K562 (cell line): ENCODE data around the gene CCDC78. TPM values are rescaled to one million over a fixed set of nuclear protein-coding genes. Genes with fewer than 3 reads are reported as not detected.

ENCODE experiments used
- CEBPG ChIP-seq, 3 experiments: fragments of 200-800 bp in 1 of 3; sonication (Bioruptor generic) in 1 of 3; sonication (generic) in 1 of 3; formaldehyde crosslinking in 1 of 3; IDR thresholded peaks in 2 of 3; conservative IDR thresholded peaks in 1 of 3; 2 replicates each; pipeline versions ENCODE4 v1.6.1 to v1.8.0; 2016 to 2022; ENCODE audit warnings: missing compliant biosample characterization in 2 of 3, missing genetic modification characterization in 2 of 3, mild to moderate bottlenecking in 1 of 3, missing genetic modification reagents in 1 of 3
- FOXA1 ChIP-seq: fragments of 450-650 bp; IDR thresholded peaks from 2 replicates; pipeline ENCODE4 v1.6.1; 2016; ENCODE audit warnings: mild to moderate bottlenecking, borderline replicate concordance
- HNRNPH1 ChIP-seq: fragments of 200-400 bp; formaldehyde crosslinking; optimal IDR thresholded peaks from 2 replicates; pipeline ENCODE3; 2017; ENCODE audit warnings: low read depth, mild to moderate bottlenecking, low read length, moderate library complexity
- MYNN ChIP-seq, 2 experiments: sonication (generic); formaldehyde crosslinking in 1 of 2; IDR thresholded peaks; 2 replicates each; pipeline versions ENCODE4 v1.5.0 to v1.6.1; 2016 to 2020; ENCODE audit warnings: antibody characterized with exemption in 1 of 2, missing genetic modification reagents in 1 of 2
- NFIC ChIP-seq: fragments of 450-650 bp; IDR thresholded peaks from 2 replicates; pipeline ENCODE4 v1.6.1; 2017; ENCODE audit warnings: mild to moderate bottlenecking, inconsistent platforms
- POLR2G ChIP-seq: fragments of 200-400 bp; formaldehyde crosslinking; IDR thresholded peaks from 2 replicates; pipeline ENCODE4 v1.6.1; 2017; ENCODE audit warnings: low read depth, mild to moderate bottlenecking, antibody characterized with exemption, low read length, moderate library complexity
- POU5F1 ChIP-seq: fragments of 150-350 bp; IDR thresholded peaks from 2 replicates; pipeline ENCODE4 v1.6.1; 2014; ENCODE audit warnings: borderline replicate concordance, low read length, low read depth, mild to moderate bottlenecking; ENCODE audit not compliant: partially characterized antibody
- PRPF4 ChIP-seq: fragments of 200-400 bp; formaldehyde crosslinking; IDR thresholded peaks from one replicate; pipeline ENCODE4 v1.6.1; 2017; ENCODE audit warnings: low read length, low read depth, mild to moderate bottlenecking; ENCODE audit not compliant: insufficient read depth, poor library complexity, severe bottlenecking
- RBFOX2 ChIP-seq: fragments of 200-400 bp; formaldehyde crosslinking; IDR thresholded peaks from 2 replicates; pipeline ENCODE4 v1.6.1; 2017; ENCODE audit warnings: low read depth, mild to moderate bottlenecking, low read length, moderate library complexity
- ZBTB2 ChIP-seq: fragments of 450-650 bp; IDR thresholded peaks from 2 replicates; pipeline ENCODE4 v1.6.1; 2016; ENCODE audit warnings: antibody characterized with exemption
- ZBTB7A ChIP-seq: IDR thresholded peaks from 2 replicates; pipeline ENCODE4 v1.6.1; 2011; ENCODE audit warnings: low read depth, mild to moderate bottlenecking, low read length, moderate library complexity, borderline replicate concordance; ENCODE audit not compliant: control insufficient read depth
- ZNF785 ChIP-seq: fragments of 250-450 bp; sonication (Bioruptor Pico); IDR thresholded peaks from 2 replicates; pipeline ENCODE4 v1.4.0; 2020; ENCODE audit warnings: mild to moderate bottlenecking
- ZSCAN32 ChIP-seq: fragments of 450-650 bp; formaldehyde crosslinking; IDR thresholded peaks from 2 replicates; pipeline ENCODE4 v1.4.0; 2020; ENCODE audit warnings: mild to moderate bottlenecking, moderate library complexity
- polyA plus RNA-seq, 8 experiments: library from polyadenylated mRNA; depleted of rRNA in 4 of 8; stranded (reverse) in 5 of 8; unstranded in 3 of 8; fragments of >200 nt; fragmentation: Nextera tagmentation in 2 of 8; fragmentation: Illumina TruSeq in 1 of 8; extraction: Ambion mirVana in 2 of 8; extraction: Trizol in 1 of 8; gene quantifications; 2 replicates each; pipeline versions ENCODE4 v1.2.1 to v1.2.3, GENCODE V29; 2011 to 2014; ENCODE audit warnings: inconsistent platforms in 1 of 8, missing spikeins in 1 of 8
- total RNA-seq, 7 experiments: library from RNA; depleted of rRNA in 6 of 7; stranded (reverse); fragments of >200 nt in 6 of 7; fragmentation: Illumina TruSeq in 2 of 7; extraction: Trizol in 2 of 7; gene quantifications; 2 replicates each; pipeline versions ENCODE4 v1.2.1 to v1.2.3, GENCODE V29; 2011 to 2021; ENCODE audit warnings: low replicate concordance in 1 of 7
- TF ChIP-seq, protein P1 (sequence below): fragments of 250-450 bp; sonication (Bioruptor Pico); IDR thresholded peaks from 2 replicates; pipeline ENCODE4 v1.8.0; 2022; ENCODE audit warnings: inconsistent platforms
- TF ChIP-seq, protein P2 (sequence below): fragments of 450-650 bp; formaldehyde crosslinking; IDR thresholded peaks from 2 replicates; pipeline ENCODE4 v1.4.0; 2020; ENCODE audit warnings: mild to moderate bottlenecking

CCDC78 gene
- total and polyA plus RNA-seq, 9 of the 15 experiments (the other 6 are each of a cell fraction or from before 2014, with no cell fraction given), result 0.24 to 17.7 (median 2.9) TPM

GRCh38 chr16:716200-716568, 10.1 kb downstream of the CCDC78 start (continued):
- no peak for TF ChIP-seq ZSCAN32 (CRISPR knock-in tag)
- TF ChIP-seq ZBTB2, result no peak
- no peak for TF ChIP-seq POLR2G
- peak; percentile 79; the same call in 1 of the 2 replicates for TF ChIP-seq MYNN (IDR thresholded peaks at IDR 0.05)
- TF ChIP-seq MYNN (CRISPR knock-in tag; IDR thresholded peaks at IDR 0.05), result no peak; the same call in 1 of the 2 replicates
- TF ChIP-seq PRPF4, result no peak
- no peak for TF ChIP-seq ZNF785 (CRISPR knock-in tag)
- TF ChIP-seq HNRNPH1, result no peak
- peak; percentile 73 for TF ChIP-seq NFIC
- TF ChIP-seq CEBPG (CRISPR knock-in tag; IDR thresholded peaks at IDR 0.05), result no peak
- no peak for TF ChIP-seq CEBPG (tag; conservative IDR thresholded peaks at IDR 0.05 in 1 of 2, IDR thresholded peaks at IDR 0.05 in 1 of 2)
- TF ChIP-seq POU5F1, result no peak
- TF ChIP-seq ZBTB7A, result peak; percentile 47; the same call in 1 of the 2 replicates
- no peak for TF ChIP-seq FOXA1
- TF ChIP-seq, protein P1, sequence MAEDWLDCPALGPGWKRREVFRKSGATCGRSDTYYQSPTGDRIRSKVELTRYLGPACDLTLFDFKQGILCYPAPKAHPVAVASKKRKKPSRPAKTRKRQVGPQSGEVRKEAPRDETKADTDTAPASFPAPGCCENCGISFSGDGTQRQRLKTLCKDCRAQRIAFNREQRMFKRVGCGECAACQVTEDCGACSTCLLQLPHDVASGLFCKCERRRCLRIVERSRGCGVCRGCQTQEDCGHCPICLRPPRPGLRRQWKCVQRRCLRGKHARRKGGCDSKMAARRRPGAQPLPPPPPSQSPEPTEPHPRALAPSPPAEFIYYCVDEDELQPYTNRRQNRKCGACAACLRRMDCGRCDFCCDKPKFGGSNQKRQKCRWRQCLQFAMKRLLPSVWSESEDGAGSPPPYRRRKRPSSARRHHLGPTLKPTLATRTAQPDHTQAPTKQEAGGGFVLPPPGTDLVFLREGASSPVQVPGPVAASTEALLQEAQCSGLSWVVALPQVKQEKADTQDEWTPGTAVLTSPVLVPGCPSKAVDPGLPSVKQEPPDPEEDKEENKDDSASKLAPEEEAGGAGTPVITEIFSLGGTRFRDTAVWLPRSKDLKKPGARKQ (CRISPR knock-in tag), result no peak
- TF ChIP-seq, protein P2, sequence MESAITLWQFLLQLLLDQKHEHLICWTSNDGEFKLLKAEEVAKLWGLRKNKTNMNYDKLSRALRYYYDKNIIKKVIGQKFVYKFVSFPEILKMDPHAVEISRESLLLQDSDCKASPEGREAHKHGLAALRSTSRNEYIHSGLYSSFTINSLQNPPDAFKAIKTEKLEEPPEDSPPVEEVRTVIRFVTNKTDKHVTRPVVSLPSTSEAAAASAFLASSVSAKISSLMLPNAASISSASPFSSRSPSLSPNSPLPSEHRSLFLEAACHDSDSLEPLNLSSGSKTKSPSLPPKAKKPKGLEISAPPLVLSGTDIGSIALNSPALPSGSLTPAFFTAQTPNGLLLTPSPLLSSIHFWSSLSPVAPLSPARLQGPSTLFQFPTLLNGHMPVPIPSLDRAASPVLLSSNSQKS (CRISPR knock-in tag), result no peak
- TF ChIP-seq RBFOX2, result 0 out of 2 replicates have a peak, but pooled peaks have one; percentile 4
